ENCODE data around the gene CERS6.

Gene CERS6

DNA sequence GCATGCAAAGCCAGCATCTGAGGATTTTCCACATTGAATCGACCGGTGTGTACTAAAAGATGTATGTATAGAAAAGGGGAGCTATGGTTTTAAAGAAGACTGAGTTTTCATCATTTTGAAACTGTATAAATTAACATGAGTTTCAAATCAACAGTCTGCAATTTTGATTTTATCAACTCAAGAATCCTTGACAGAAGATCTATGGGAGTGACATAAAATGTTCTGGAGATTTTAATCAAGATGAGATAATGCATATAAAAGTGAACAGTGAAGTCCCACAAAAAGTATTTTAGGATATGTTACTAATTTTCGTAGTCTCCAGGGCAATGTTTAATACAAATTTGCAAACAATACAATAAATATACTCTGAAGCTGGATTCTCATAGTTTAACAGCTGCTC is 24.0 kb upstream of the CERS6 start:
- in situ Hi-C loops (cut with MboI; ENCODE audit: low pct_unique_long_range_greater_than_20kb, low sequenced_read_pairs, unreplicated experiment), result no loop called here

DNA sequence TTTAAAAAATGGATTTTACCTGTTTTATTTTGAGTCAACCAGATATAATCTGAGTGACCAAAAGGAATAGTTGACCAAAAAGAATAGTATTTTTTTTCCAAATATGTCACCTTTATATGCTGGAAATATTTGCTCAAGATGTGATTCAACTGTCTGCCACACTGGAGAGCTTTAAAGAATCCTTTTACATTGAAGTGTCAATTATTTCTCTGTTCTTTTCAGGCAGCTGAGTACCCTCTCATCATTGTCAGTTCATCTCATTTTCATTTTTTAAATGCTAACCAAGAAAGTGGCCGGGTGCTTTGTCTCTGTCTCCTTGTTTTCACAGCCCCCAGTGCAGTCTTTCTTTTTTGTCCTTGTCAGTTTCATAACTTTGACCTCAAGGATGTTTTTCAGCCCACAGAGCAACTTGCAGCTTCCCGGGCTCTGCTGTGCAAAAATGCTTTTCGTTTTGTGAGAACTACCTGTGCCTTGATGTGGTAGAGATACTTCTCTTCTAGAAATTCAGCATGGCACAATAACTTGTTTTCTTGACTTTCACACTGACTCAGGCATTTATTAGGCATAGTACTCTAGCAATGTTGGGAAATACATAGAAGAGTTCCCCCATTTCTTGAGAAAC is 23.4 kb upstream of the CERS6 start:
- in situ Hi-C loops (cut with MboI; ENCODE audit: low pct_unique_long_range_greater_than_20kb, low sequenced_read_pairs, unreplicated experiment), result no loop called here
- TF ChIP-seq, protein P1, sequence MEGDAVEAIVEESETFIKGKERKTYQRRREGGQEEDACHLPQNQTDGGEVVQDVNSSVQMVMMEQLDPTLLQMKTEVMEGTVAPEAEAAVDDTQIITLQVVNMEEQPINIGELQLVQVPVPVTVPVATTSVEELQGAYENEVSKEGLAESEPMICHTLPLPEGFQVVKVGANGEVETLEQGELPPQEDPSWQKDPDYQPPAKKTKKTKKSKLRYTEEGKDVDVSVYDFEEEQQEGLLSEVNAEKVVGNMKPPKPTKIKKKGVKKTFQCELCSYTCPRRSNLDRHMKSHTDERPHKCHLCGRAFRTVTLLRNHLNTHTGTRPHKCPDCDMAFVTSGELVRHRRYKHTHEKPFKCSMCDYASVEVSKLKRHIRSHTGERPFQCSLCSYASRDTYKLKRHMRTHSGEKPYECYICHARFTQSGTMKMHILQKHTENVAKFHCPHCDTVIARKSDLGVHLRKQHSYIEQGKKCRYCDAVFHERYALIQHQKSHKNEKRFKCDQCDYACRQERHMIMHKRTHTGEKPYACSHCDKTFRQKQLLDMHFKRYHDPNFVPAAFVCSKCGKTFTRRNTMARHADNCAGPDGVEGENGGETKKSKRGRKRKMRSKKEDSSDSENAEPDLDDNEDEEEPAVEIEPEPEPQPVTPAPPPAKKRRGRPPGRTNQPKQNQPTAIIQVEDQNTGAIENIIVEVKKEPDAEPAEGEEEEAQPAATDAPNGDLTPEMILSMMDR (IDR thresholded peaks at IDR 0.05; ENCODE audit: extremely low read depth, insufficient read depth, missing control alignments), result no peak
- DNase-seq (ENCODE audit: low spot score), result no peak

More for the DNA sequence above, 24.0 kb upstream of the CERS6 start:
- TF ChIP-seq, protein P1 (IDR thresholded peaks at IDR 0.05; ENCODE audit: extremely low read depth, insufficient read depth, missing control alignments), result no peak
- DNase-seq (ENCODE audit: low spot score), result no peak

DNA sequence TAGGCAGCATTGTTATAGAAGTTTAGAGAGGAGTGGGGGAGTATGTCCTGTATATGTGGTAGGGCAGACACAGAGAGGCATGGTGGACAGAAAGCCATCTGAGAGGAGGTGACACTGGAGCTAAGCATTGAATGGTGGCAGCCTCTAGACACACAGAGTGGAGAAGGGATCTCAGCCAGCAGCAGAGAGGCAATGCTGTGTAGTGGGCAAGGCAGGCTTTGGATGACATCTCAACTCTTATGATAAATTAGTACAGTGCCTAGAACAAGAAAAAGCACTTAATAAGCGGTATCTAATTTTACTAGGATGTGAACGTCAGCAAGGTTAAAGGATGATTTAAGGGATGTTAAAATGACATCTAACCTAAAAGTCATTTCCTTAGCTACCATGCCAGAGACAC is 22.5 kb upstream of the CERS6 start:
- TF ChIP-seq, protein P1 (IDR thresholded peaks at IDR 0.05; ENCODE audit: extremely low read depth, insufficient read depth, missing control alignments), result no peak
- in situ Hi-C loops (cut with MboI; ENCODE audit: low pct_unique_long_range_greater_than_20kb, low sequenced_read_pairs, unreplicated experiment), result no loop called here
- DNase-seq (ENCODE audit: low spot score), result no peak

DNA sequence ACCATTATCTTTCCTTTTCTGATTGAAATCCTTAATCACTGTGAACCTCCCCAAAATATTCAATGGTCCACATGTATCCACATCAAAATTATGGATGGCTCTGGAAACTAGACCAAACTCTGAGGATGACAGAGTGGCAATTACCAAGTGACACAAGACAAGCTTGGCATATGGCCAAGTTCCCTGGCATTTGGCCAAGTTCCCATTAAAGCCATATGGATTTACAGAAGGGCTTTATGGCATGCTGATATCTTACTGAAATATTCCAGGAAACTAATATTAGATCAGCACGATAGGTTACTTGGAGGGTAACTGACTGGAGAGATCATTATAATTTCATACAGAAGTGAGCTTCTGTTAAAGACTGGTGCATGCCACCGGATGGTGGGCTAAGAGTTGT is 21.9 kb upstream of the CERS6 start:
- in situ Hi-C loops (cut with MboI; ENCODE audit: low pct_unique_long_range_greater_than_20kb, low sequenced_read_pairs, unreplicated experiment), result no loop called here
- TF ChIP-seq, protein P1 (IDR thresholded peaks at IDR 0.05; ENCODE audit: extremely low read depth, insufficient read depth, missing control alignments), result no peak
- DNase-seq (ENCODE audit: low spot score), result no peak

DNA sequence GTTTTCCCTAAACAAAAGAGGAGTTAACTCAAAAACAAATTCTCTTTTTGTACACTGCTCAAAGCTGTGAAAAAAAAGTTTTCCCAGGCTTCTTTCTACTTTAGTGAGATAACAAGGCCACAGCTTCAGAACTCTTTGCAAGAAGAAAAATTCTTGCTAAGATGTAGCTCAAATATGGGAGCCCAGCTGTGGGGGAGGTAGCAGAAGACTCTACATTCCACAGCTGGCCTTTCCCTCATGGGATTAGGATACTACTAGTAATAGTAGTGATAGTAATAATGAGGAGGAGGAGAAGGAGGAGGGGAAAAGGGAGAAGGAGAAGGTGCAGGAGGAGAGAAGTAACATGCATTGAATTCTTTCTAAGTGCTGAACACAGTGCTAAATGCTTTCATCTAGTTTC is 19.2 kb upstream of the CERS6 start:
- TF ChIP-seq, protein P1 (IDR thresholded peaks at IDR 0.05; ENCODE audit: extremely low read depth, insufficient read depth, missing control alignments), result no peak
- no peak for DNase-seq (ENCODE audit: low spot score)
- in situ Hi-C loops (cut with MboI; ENCODE audit: low pct_unique_long_range_greater_than_20kb, low sequenced_read_pairs, unreplicated experiment), result no loop called here

DNA sequence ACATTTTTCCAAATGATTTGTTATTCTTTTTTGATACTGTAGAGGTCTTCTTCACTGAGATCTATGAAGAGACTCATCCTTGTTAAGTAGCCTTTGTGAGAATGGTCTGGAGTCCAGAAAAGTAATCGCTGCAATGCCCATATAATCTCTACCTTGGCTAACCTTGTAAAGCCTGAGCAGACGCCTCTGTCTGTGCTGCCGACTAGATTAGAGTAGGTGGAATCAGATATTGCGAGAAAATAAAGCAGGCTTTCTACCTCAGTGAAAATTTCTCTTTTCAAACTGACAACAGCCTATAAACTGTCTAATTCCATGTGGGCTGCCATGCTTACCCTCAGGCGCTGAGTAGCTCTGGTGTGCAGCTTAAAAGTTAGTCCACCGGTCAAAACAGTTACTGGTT is 17.5 kb upstream of the CERS6 start:
- in situ Hi-C loops (cut with MboI; ENCODE audit: low pct_unique_long_range_greater_than_20kb, low sequenced_read_pairs, unreplicated experiment), result no loop called here
- TF ChIP-seq, protein P1 (IDR thresholded peaks at IDR 0.05; ENCODE audit: extremely low read depth, insufficient read depth, missing control alignments), result no peak
- no peak for DNase-seq (ENCODE audit: low spot score)
